Effector memory CD4-positive, alpha-beta T cell (primary cell): Measurements from ENCODE around the gene SCRN2.
A peak's percentile ranks its signal among the peaks of the same experiment; 100 is the strongest.

Experiments used
- DNase-seq, 3 donors: peaks; one replicate each; pipeline ENCODE4 v3.0.0-alpha.2; 2020
- H3K27ac ChIP-seq: 2 replicates; pipeline ENCODE4 v1.7.0; 2013; ENCODE audit warnings: mild to moderate bottlenecking, low read length, moderate library complexity; ENCODE audit not compliant: insufficient read depth, poor library complexity, severe bottlenecking
- H3K27me3 ChIP-seq: replicated peaks from 2 replicates; pipeline ENCODE4 v1.7.0; 2013; ENCODE audit warnings: mild to moderate bottlenecking, low read length; ENCODE audit not compliant: insufficient read depth, control insufficient read depth, poor library complexity, severe bottlenecking
- H3K36me3 ChIP-seq: 2 replicates; pipeline ENCODE4 v1.7.0; 2013; ENCODE audit warnings: mild to moderate bottlenecking, low read length, moderate library complexity; ENCODE audit not compliant: control insufficient read depth, insufficient read depth
- H3K4me1 ChIP-seq: 2 replicates; pipeline ENCODE4 v1.7.0; 2013; ENCODE audit warnings: low read length, mild to moderate bottlenecking; ENCODE audit not compliant: control insufficient read depth, insufficient read depth, poor library complexity, severe bottlenecking
- H3K4me3 ChIP-seq: 2 replicates; pipeline ENCODE4 v1.7.0; 2013; ENCODE audit warnings: low read length, low read depth, mild to moderate bottlenecking; ENCODE audit not compliant: insufficient read depth, poor library complexity, severe bottlenecking
- H3K9me3 ChIP-seq: 2 replicates; pipeline ENCODE4 v1.7.0; 2013; ENCODE audit warnings: mild to moderate bottlenecking, low read length, moderate library complexity; ENCODE audit not compliant: control insufficient read depth

The SCRN2 gene

DNA sequence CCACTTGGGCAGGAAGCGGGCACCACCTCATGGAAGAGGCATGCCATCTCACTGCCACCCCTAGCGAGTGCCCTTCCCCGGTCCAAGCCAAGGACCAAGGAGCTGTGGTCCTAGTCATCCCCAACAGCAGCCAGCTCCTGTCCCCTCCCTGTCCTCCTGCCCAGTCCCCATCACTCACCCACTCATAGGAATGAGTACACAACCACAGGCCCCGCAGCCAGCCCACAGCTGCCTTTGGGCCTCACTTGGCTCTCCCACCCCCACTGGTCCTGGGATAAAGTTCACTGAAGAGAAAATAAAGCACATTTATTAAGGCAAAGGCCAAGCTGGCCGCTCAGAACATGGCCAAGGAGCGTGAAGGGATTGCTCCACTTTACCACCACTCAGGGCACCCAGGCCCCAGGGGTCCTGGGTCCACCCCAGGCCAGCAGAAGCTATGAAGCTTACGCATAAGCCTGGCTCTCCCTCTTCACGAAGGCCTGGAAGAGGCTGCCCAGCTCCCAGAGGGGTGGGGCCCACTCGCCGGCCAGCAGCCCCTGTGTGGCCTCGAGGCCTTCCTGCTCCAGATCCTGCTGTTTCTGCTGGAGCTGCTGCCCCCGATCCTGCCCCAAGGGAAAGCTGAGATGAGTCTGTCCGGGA lies 3.6 kb downstream of the SCRN2 start:
- H3K36me3 ChIP-seq, result peaks cover 3% of the 10 kb centered on the region
- H3K4me1 ChIP-seq, result peaks cover 25% of the 10 kb centered on the region
- H3K4me3 ChIP-seq, result no peak overlapping the region
- DNase-seq, result no peak
- H3K27me3 ChIP-seq, result no peaks in the 10 kb centered on the region
- no peak overlapping the region for H3K27ac ChIP-seq
- no peaks in the 10 kb centered on the region for H3K9me3 ChIP-seq

DNA sequence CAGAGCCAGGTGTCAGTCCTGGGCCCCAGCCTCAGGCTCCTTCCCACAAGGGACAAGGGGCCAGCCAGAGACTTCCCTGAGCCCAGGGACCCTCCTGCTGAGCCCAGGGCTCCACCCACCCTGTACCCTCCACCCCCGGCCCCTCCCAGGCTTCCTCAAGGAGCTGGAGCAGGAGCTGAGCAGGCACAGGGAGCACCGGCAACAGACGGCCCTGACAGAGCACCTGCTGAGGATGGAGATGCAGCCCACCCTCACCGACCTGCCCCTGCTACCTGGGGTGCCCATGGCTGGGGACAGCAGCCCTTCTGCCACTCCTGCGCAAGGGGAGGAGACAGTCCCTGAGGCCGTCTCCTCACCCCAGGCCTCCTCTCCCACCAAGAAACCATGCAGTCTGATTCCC lies 4.5 kb downstream of the SCRN2 start:
- no peak for DNase-seq
- peaks cover 3% of the 10 kb centered on the region for H3K36me3 ChIP-seq
- no peak overlapping the region for H3K27ac ChIP-seq
- H3K4me3 ChIP-seq, result no peak overlapping the region
- peaks cover 23% of the 10 kb centered on the region for H3K4me1 ChIP-seq
- H3K9me3 ChIP-seq, result no peaks in the 10 kb centered on the region
- no peaks in the 10 kb centered on the region for H3K27me3 ChIP-seq

DNA sequence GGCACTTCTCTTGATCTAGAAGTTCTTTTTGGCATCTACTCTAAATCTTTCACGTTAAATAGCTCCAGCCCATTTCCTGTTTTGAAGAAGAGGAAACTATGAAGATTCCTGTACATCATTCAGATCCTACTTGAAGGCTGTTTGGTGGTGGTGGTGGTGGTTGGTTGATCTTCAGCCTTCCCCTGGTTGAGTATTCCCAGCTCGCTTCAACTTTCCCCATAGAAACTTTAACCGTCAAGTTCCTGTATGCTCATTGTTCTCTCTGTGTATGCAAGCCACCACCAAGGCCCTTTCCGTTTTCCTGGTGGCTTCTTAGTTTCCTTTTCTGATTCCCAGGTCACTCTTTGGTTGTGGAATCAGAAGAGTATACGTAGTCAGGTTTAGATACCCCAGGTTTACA lies 6.3 kb downstream of the SCRN2 start:
- peaks cover 3% of the 10 kb centered on the region for H3K36me3 ChIP-seq
- no peak for DNase-seq
- H3K4me1 ChIP-seq, result peaks cover 20% of the 10 kb centered on the region
- H3K4me3 ChIP-seq, result no peak overlapping the region
- H3K9me3 ChIP-seq, result no peaks in the 10 kb centered on the region
- no peak overlapping the region for H3K27ac ChIP-seq
- no peaks in the 10 kb centered on the region for H3K27me3 ChIP-seq

- Histone ChIP-seq H3K4me1 (peaks cover 24% of the 10 kb centered on the region), H3K9me3 (no peaks in the 10 kb centered on the region), H3K36me3 (peaks cover 4% of the 10 kb centered on the region), H3K4me3 (peak overlapping the region; percentile 76), H3K27ac (peak overlapping the region; percentile 91), H3K27me3 (no peaks in the 10 kb centered on the region)
- no peak for DNase-seq
Observed at GRCh38 chr17:47831934-47832327, 9.1 kb downstream of the SCRN2 start.

- Histone ChIP-seq H3K9me3 (no peaks in the 10 kb centered on the region), H3K4me1 (peaks cover 24% of the 10 kb centered on the region), H3K27me3 (no peaks in the 10 kb centered on the region), H3K27ac (peak within 1 kb of the TSS; percentile 91), H3K36me3 (peaks cover 11% of the 10 kb centered on the region), H3K4me3 (peak within 1 kb of the TSS; percentile 76)
- peak; percentile 82 to 87 (median 84) for DNase-seq
Observed at GRCh38 chr17:47831003-47831933, 9.8 kb downstream of the SCRN2 start, which contains the start of the genes LRRC46 and MRPL10. LRRC46 (plus strand) TSS chr17:47831670; CDS start chr17:47831990, 320 bp downstream. MRPL10 (minus strand) TSS chr17:47831541; CDS start chr17:47831511, 30 bp downstream.

- peaks cover 24% of the 10 kb centered on the region for H3K4me1 ChIP-seq
- no peaks in the 10 kb centered on the region for H3K27me3 ChIP-seq
Observed at GRCh38 chr17:47830396-47831002, 10.6 kb downstream of the SCRN2 start.

DNA sequence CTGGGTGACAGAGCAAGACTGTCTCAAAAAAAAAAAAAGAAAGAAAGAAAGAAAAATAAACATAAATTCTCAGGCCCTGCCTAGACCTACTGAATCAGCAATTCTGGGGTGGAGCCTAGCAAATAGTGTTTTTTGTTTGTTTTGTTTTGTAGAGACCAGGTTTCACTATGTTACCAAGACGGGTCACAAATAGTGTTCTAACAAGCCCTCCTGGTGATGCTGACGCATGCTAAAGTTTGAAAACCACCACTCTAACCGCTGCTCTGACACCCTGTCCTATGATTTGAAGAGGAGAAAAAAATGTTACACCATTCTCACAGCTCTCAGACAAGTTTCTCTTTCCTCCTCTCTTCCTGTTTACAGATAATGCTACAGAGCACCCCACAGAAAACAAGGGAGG lies 11.2 kb downstream of the SCRN2 start:
- DNase-seq, result peak; percentile 62 to 69 (median 67)
- Histone ChIP-seq H3K4me1 (peaks cover 21% of the 10 kb centered on the region), H3K4me3 (peak overlapping the region; percentile 2), H3K36me3 (peaks cover 18% of the 10 kb centered on the region), H3K27ac (peak overlapping the region; percentile 91), H3K27me3 (no peaks in the 10 kb centered on the region), H3K9me3 (no peaks in the 10 kb centered on the region)

More at GRCh38 chr17:47830396-47831002, 10.6 kb downstream of the SCRN2 start:
- no peak for DNase-seq
- H3K36me3 ChIP-seq, result peaks cover 15% of the 10 kb centered on the region
- peak overlapping the region; percentile 91 for H3K27ac ChIP-seq
- no peaks in the 10 kb centered on the region for H3K9me3 ChIP-seq
- H3K4me3 ChIP-seq, result peak overlapping the region; percentile 76

GRCh38 chr17:47823519-47823918 lies 17.6 kb downstream of the SCRN2 start:
- Histone ChIP-seq H3K36me3 (peaks cover 39% of the 10 kb centered on the region), H3K27me3 (no peaks in the 10 kb centered on the region), H3K4me3 (no peak overlapping the region), H3K4me1 (peaks cover 18% of the 10 kb centered on the region), H3K9me3 (no peaks in the 10 kb centered on the region), H3K27ac (no peak overlapping the region)
- DNase-seq, result no peak

DNA sequence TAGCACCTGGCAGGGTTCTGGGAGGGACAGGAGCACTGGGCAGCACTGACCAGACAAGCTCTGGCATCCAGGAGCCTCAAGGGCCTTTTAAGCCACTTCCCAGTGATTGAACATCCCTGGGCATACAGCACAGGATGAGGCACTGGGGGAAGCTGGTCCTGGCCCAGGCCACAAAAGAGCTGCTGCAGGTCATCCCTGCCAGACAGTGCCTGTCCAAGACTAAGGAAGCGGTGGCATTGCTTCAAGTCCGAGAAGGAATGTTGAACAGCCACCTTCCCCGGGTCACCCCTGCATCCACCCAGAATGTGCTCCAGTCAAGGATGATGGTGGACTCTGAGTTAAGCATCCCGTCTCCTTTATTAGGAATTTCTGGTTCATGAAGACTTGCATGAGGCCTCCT lies 18.3 kb downstream of the SCRN2 start:
- Histone ChIP-seq H3K27ac (no peak overlapping the region), H3K9me3 (no peaks in the 10 kb centered on the region), H3K36me3 (peaks cover 47% of the 10 kb centered on the region), H3K4me1 (peaks cover 18% of the 10 kb centered on the region), H3K27me3 (no peaks in the 10 kb centered on the region), H3K4me3 (no peak overlapping the region)
- DNase-seq, result no peak
